Ammon's horn (tissue), 1 donor: ENCODE data around the gene RGS3.
"Not testable (repeated sequence)": the region's sequence is repeated elsewhere in the genome, so short reads cannot be mapped to it uniquely, and the experiment has no call there.

ENCODE experiments used
- DNase-seq: peaks from one replicate; pipeline ENCODE4 v3.0.0-alpha.2; 2016; ENCODE audit warnings: low spot score

RGS3 gene

GRCh38 chr9:113636693-113637092, 173.2 kb downstream of the RGS3 start:
- no peak for DNase-seq

- no peak for DNase-seq
Observed at GRCh38 chr9:113638490-113638889, 175.0 kb downstream of the RGS3 start.

- no peak for DNase-seq
Observed at GRCh38 chr9:113638897-113639296, 175.4 kb downstream of the RGS3 start.

- DNase-seq = not testable (repeated sequence)
Observed at GRCh38 chr9:113639411-113639970, 176.0 kb downstream of the RGS3 start.

- DNase-seq = no peak
Observed at GRCh38 chr9:113640418-113640817, 176.9 kb downstream of the RGS3 start.

- no peak for DNase-seq
Observed at GRCh38 chr9:113641100-113641885, 177.8 kb downstream of the RGS3 start.

GRCh38 chr9:113644321-113644720, 180.8 kb downstream of the RGS3 start:
- DNase-seq = no peak

GRCh38 chr9:113645227-113645977, 181.9 kb downstream of the RGS3 start:
- no peak for DNase-seq

GRCh38 chr9:113645978-113646253, 182.4 kb downstream of the RGS3 start:
- no peak for DNase-seq

- DNase-seq = no peak
Observed at GRCh38 chr9:113646491-113646890, 183.0 kb downstream of the RGS3 start.
